ENCODE data around the gene RTN4R.

The RTN4R gene

DNA sequence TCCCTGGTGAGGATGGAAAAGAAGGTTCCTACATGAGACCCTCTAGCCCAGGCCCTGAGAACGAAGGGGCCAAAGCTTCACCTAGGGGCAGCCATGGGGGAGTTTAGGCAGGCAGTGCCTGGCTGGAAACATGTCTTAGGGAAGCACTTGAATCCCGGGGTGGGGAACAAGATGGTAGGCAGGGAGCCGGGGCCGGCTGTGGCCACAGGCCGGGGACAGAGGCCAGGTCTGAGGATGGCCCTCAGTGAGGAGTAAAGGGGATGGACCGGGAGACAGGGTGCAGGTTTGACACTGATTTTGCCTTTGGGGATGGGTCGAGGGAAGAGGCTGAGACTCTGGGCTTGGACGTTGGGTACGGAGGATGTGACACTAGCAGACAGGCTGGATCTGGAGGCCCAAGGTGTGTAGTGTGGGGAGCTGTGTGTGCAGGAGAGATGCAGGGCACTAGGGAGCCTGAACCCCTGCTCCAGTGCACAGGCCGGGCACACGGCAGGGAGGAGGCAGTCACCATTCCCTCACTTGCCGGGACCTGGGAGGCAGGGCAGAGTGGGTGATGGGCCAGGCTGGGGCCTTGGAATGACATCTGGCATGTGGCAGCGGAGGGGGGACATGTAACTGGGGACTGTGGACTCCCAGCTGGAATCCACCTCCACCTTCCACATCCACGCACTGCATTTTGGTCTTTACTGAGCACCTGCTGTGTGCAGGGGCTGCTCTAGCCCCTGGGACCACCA, 6.1 kb downstream of the RTN4R start:
- Histone ChIP-seq H3K9ac (ENCODE audit: low read length) (no peak overlapping the region), H3K27me3 (ENCODE audit: insufficient read depth, low read length) (no peaks in the 10 kb centered on the region), H3K27ac (ENCODE audit: low read depth, low read length, poor library complexity, severe bottlenecking) (no peak overlapping the region), H2AFZ (ENCODE audit: low read length) (no peak overlapping the region), H3K9me3 (ENCODE audit: low read length) (no peaks in the 10 kb centered on the region), H3K79me2 (ENCODE audit: insufficient read depth, low read length) (no peaks in the 10 kb centered on the region), H3F3A (ENCODE audit: insufficient read depth, low read length) (no peaks in the 10 kb centered on the region), H3K9me2 (ENCODE audit: low read depth, low read length) (no peaks in the 10 kb centered on the region), H3K4me3 (ENCODE audit: low read depth, low read length, poor library complexity, severe bottlenecking) (no peak overlapping the region), H4K20me1 (ENCODE audit: insufficient read depth, low read length) (no peaks in the 10 kb centered on the region), H3K4me1 (ENCODE audit: insufficient read depth, low read length, severe bottlenecking) (no peaks in the 10 kb centered on the region), H3K36me3 (ENCODE audit: insufficient read depth, low read length) (no peaks in the 10 kb centered on the region), H3K4me2 (ENCODE audit: low read length) (no peak overlapping the region)
- TF ChIP-seq, protein P1, sequence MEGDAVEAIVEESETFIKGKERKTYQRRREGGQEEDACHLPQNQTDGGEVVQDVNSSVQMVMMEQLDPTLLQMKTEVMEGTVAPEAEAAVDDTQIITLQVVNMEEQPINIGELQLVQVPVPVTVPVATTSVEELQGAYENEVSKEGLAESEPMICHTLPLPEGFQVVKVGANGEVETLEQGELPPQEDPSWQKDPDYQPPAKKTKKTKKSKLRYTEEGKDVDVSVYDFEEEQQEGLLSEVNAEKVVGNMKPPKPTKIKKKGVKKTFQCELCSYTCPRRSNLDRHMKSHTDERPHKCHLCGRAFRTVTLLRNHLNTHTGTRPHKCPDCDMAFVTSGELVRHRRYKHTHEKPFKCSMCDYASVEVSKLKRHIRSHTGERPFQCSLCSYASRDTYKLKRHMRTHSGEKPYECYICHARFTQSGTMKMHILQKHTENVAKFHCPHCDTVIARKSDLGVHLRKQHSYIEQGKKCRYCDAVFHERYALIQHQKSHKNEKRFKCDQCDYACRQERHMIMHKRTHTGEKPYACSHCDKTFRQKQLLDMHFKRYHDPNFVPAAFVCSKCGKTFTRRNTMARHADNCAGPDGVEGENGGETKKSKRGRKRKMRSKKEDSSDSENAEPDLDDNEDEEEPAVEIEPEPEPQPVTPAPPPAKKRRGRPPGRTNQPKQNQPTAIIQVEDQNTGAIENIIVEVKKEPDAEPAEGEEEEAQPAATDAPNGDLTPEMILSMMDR (IDR thresholded peaks at IDR 0.05; ENCODE audit: low read length) = no peak
- no peak for TF ChIP-seq EZH2 (IDR thresholded peaks at IDR 0.05; ENCODE audit: borderline replicate concordance, low read length)

DNA sequence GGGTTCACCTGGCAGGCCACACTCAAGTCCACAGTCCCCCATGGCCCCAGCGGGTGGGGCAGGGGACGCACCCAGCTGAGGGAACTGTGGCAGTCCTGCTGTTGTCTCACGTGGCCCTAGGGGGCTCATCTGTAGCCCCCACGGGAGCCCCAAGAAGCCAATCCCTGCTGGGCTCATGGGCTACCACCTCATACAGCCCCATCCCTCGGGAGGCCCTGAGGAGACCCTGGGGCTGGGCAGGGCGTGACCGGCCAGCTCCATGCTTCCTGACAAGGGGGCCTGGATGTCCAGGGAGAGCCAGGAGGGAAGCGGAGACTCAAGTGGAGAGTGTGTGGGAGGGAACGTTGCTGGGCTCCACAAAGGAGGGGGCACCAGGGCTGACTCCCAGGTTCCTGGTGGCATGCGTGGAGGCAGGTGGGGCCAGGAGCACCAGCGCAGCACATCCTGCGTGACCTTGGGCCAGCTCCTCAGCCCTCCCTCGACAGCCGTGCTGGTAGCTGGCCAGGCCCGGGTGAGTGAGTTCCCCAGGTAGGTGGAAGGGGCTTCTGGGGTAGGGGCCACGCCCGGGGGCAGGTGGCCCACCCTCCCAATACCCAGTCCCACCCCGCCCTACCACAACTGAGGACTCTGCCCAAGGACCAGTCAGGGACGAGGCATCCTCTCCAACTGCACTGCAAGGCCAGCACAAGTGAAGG, 7.9 kb downstream of the RTN4R start:
- H2AFZ ChIP-seq (ENCODE audit: low read length) = no peak overlapping the region
- no peaks in the 10 kb centered on the region for H3K27me3 ChIP-seq (ENCODE audit: insufficient read depth, low read length)
- H3K4me3 ChIP-seq (ENCODE audit: low read depth, low read length, poor library complexity, severe bottlenecking) = no peak overlapping the region
- no peaks in the 10 kb centered on the region for H3K9me2 ChIP-seq (ENCODE audit: low read depth, low read length)
- H4K20me1 ChIP-seq (ENCODE audit: insufficient read depth, low read length) = no peaks in the 10 kb centered on the region
- H3K27ac ChIP-seq (ENCODE audit: low read depth, low read length, poor library complexity, severe bottlenecking) = no peak overlapping the region
- H3K4me1 ChIP-seq (ENCODE audit: insufficient read depth, low read length, severe bottlenecking) = no peaks in the 10 kb centered on the region
- H3K9ac ChIP-seq (ENCODE audit: low read length) = no peak overlapping the region
- no peaks in the 10 kb centered on the region for H3K36me3 ChIP-seq (ENCODE audit: insufficient read depth, low read length)
- no peaks in the 10 kb centered on the region for H3K79me2 ChIP-seq (ENCODE audit: insufficient read depth, low read length)
- H3K4me2 ChIP-seq (ENCODE audit: low read length) = no peak overlapping the region
- H3F3A ChIP-seq (ENCODE audit: insufficient read depth, low read length) = no peaks in the 10 kb centered on the region
- no peak for TF ChIP-seq EZH2 (IDR thresholded peaks at IDR 0.05; ENCODE audit: borderline replicate concordance, low read length)
- TF ChIP-seq, protein P1 (IDR thresholded peaks at IDR 0.05; ENCODE audit: low read length) = no peak
- no peaks in the 10 kb centered on the region for H3K9me3 ChIP-seq (ENCODE audit: low read length)

DNA sequence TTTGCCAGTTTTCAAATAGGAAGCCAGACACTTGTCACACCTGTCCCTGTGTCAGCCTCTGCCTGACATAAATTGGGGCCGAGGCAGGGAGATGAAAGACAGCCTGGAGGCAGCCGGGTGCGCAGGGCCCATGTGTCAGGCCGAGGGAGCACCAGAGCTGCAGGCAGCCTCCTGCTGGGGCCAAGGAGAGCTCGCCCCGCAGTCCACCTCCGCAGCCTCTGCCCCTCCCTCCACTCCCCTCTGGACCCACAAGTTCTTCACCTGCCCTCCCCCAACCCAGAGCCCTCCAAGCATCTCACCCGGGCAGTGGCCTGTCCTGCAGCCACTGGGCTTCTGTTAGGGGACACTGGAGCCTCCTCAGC, 8.8 kb downstream of the RTN4R start:
- Histone ChIP-seq H3K9ac (ENCODE audit: low read length) (no peak overlapping the region), H3K27ac (ENCODE audit: low read depth, low read length, poor library complexity, severe bottlenecking) (no peak overlapping the region), H3K79me2 (ENCODE audit: insufficient read depth, low read length) (no peaks in the 10 kb centered on the region), H3K9me2 (ENCODE audit: low read depth, low read length) (no peaks in the 10 kb centered on the region), H3K4me3 (ENCODE audit: low read depth, low read length, poor library complexity, severe bottlenecking) (no peak overlapping the region), H3K9me3 (ENCODE audit: low read length) (no peaks in the 10 kb centered on the region), H3K4me2 (ENCODE audit: low read length) (no peak overlapping the region), H3F3A (ENCODE audit: insufficient read depth, low read length) (no peaks in the 10 kb centered on the region), H3K36me3 (ENCODE audit: insufficient read depth, low read length) (no peaks in the 10 kb centered on the region), H3K4me1 (ENCODE audit: insufficient read depth, low read length, severe bottlenecking) (no peaks in the 10 kb centered on the region), H3K27me3 (ENCODE audit: insufficient read depth, low read length) (no peaks in the 10 kb centered on the region), H4K20me1 (ENCODE audit: insufficient read depth, low read length) (no peaks in the 10 kb centered on the region), H2AFZ (ENCODE audit: low read length) (no peak overlapping the region)
- TF ChIP-seq, protein P1 (IDR thresholded peaks at IDR 0.05; ENCODE audit: low read length) = no peak
- TF ChIP-seq EZH2 (IDR thresholded peaks at IDR 0.05; ENCODE audit: borderline replicate concordance, low read length) = no peak
